Measurements from ENCODE around the gene HIVEP2. TPM values are rescaled to one million over a fixed set of nuclear protein-coding genes. Genes with fewer than 3 reads are reported as not detected.

HIVEP2 gene
- total and polyA plus RNA-seq, 2 donors (not counting 3 experiments of a cell fraction or from before 2014, with no cell fraction given): 1.3 to 4.7 TPM

DNA sequence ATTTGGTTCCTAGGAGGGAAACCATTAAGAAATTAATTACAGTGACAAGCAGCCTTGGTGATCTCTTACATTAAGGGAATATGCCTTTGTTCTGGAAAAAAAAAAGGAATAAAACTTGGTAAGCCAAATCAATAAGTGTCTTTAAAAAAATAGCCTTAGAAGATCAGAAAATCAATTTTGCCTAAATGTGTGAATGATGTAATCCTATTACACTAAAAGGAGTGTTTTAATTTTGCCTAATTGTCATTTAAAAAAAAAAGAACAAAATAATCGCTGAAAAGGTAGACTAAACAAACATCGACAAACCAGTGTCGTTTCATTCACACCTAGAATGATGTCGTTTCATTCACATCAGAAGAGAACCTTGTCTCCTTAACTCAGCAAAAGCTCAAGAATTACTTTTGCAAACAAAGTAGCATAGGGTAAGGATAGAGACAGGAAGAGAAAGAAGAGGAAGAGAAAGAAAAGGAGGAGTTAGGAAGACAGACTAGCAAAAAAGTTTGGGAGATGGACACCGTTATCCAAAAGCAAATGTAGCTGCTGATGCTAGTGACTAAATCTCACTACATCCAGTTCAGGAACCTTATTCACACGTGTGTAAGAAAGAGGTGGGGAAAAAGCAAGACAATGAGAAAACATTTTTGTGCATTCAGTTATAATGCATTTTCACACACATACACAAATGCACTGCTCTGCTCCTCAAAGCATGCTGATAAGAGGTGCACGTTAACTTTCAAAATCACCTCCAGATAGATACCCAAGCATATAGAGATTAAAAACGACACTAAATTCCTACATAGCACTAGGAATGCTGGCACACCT lies 60.6 kb downstream of the HIVEP2 start:
- TF ChIP-seq JUN (IDR thresholded peaks at IDR 0.05; ENCODE audit: borderline replicate concordance, insufficient read depth, insufficient read length, low read depth): no peak
- TF ChIP-seq FOS (IDR thresholded peaks at IDR 0.05; ENCODE audit: borderline replicate concordance, insufficient read depth, low read length): no peak
- TF ChIP-seq, protein P1, sequence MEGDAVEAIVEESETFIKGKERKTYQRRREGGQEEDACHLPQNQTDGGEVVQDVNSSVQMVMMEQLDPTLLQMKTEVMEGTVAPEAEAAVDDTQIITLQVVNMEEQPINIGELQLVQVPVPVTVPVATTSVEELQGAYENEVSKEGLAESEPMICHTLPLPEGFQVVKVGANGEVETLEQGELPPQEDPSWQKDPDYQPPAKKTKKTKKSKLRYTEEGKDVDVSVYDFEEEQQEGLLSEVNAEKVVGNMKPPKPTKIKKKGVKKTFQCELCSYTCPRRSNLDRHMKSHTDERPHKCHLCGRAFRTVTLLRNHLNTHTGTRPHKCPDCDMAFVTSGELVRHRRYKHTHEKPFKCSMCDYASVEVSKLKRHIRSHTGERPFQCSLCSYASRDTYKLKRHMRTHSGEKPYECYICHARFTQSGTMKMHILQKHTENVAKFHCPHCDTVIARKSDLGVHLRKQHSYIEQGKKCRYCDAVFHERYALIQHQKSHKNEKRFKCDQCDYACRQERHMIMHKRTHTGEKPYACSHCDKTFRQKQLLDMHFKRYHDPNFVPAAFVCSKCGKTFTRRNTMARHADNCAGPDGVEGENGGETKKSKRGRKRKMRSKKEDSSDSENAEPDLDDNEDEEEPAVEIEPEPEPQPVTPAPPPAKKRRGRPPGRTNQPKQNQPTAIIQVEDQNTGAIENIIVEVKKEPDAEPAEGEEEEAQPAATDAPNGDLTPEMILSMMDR (IDR thresholded peaks at IDR 0.05; ENCODE audit: extremely low read depth in 1 of 2, insufficient read depth in 1 of 2, low read depth in 1 of 2, low read length in 2 of 2): no peak
- no peak for TF ChIP-seq POLR2AphosphoS5 (IDR thresholded peaks at IDR 0.05; ENCODE audit: insufficient read depth, low read depth, low read length)
- TF ChIP-seq EZH2 (IDR thresholded peaks at IDR 0.05; ENCODE audit: borderline replicate concordance, low read depth, low read length, severe bottlenecking): no peak
- no peak for TF ChIP-seq GATA2 (IDR thresholded peaks at IDR 0.05; ENCODE audit: insufficient read depth, insufficient read length, low read depth, low read length)
- TF ChIP-seq POLR2A (IDR thresholded peaks at IDR 0.05; ENCODE audit: low read depth, low read length): no peak
- no peak for TF ChIP-seq MYC (IDR thresholded peaks at IDR 0.05; ENCODE audit: low read depth, low read length)
- TF ChIP-seq, protein P2, sequence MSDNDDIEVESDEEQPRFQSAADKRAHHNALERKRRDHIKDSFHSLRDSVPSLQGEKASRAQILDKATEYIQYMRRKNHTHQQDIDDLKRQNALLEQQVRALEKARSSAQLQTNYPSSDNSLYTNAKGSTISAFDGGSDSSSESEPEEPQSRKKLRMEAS (IDR thresholded peaks at IDR 0.05; ENCODE audit: insufficient read depth, insufficient read length): no peak
- TSS peak; percentile 77 for BruUV-seq (replicated peaks)
- intact Hi-C loops (cut with micrococcal nuclease) (loop anchor here (1.0 to 2.0 kb wide), 7 partner anchors 16 to 191 kb away; partner anchors contain the start of gene AIG1), dilution Hi-C loops (cut with MboI; ENCODE audit: extremely low pct_ligation_motif_present, low sequenced_read_pairs) (no loop called here)
- peak overlapping the region; percentile 40 for H3K4me2 ChIP-seq (ENCODE audit: insufficient read depth, low read length)
- H4K20me1 ChIP-seq (replicated peaks; ENCODE audit: control insufficient read depth, extremely low read depth, insufficient read depth, low read length): no peaks in the 10 kb centered on the region
- H3K36me3 ChIP-seq (ENCODE audit: control insufficient read depth in 2 of 2, extremely low read depth in 1 of 2, insufficient read depth in 2 of 2, low read length in 2 of 2): no peaks in the 10 kb centered on the region
- DNase-seq (ENCODE audit: low read depth, low spot score) (no peak), FAIRE-seq (no peak)
- no peak overlapping the region for H2AFZ ChIP-seq (ENCODE audit: low read depth, low read length)
- H3K9ac ChIP-seq (replicated peaks; ENCODE audit: extremely low read depth, insufficient read depth, low read length): peak overlapping the region; percentile 67
- no peaks in the 10 kb centered on the region for H3K9me1 ChIP-seq (replicated peaks; ENCODE audit: control insufficient read depth, extremely low read depth, insufficient read depth, low read length)
- H3K27ac ChIP-seq (ENCODE audit: insufficient read depth, low read depth, low read length): peak overlapping the region; percentile 89
- H3K27me3 ChIP-seq (ENCODE audit: control insufficient read depth in 2 of 2, insufficient read depth in 2 of 2, low read length in 2 of 2): no peaks in the 10 kb centered on the region
- ChIA-PET CTCF (interaction anchor here (0.9 to 4.9 kb wide), 14 partner anchors 11 to 348 kb away, joined by 3 to 25 read pairs (median 4); no protein-coding TSS in a partner anchor), POLR2A (no interaction called here)
- H3K79me2 ChIP-seq (ENCODE audit: control insufficient read depth, insufficient read depth, low read length): no peaks in the 10 kb centered on the region
- H3K4me1 ChIP-seq (ENCODE audit: control insufficient read depth, extremely low read depth, insufficient read depth, low read length): peaks cover 14% of the 10 kb centered on the region
- H3K9me3 ChIP-seq (replicated peaks; ENCODE audit: control insufficient read depth, insufficient read depth, low read length): no peaks in the 10 kb centered on the region
- no peak overlapping the region for H3K4me3 ChIP-seq (replicated peaks in 1 of 3; ENCODE audit: insufficient read depth in 1 of 3, low read depth in 1 of 3, low read length in 3 of 3)
